Measurements from ENCODE around the gene EMX1. TPM values are rescaled to one million over a fixed set of nuclear protein-coding genes. Genes with fewer than 3 reads are reported as not detected.

The EMX1 gene
- total RNA-seq, 1 experiment from 2014 or later = not detected

GRCh38 chr2:72887740-72888437 lies 29.4 kb upstream of the EMX1 start:
- Histone ChIP-seq H3K36me3 (ENCODE audit: low read depth) (no peaks in the 10 kb centered on the region), H3K4me3 (peak overlapping the region; percentile 85), H3F3A (ENCODE audit: insufficient read depth, low read depth) (peaks cover 6% of the 10 kb centered on the region; the same call in 1 of the 2 replicates), H3K27me3 (ENCODE audit: insufficient read depth, low read depth) (no peaks in the 10 kb centered on the region), H3K79me2 (ENCODE audit: low read depth) (no peaks in the 10 kb centered on the region), H3K27ac (no peak overlapping the region), H3K4me1 (replicated peaks; ENCODE audit: insufficient read depth) (peaks cover 22% of the 10 kb centered on the region), H3K4me2 (peak overlapping the region; percentile 90), H3K9me2 (ENCODE audit: insufficient read depth) (no peaks in the 10 kb centered on the region), H2AFZ (peak overlapping the region; percentile 96), H3K9me3 (ENCODE audit: insufficient read depth, low read depth) (no peaks in the 10 kb centered on the region), H4K20me1 (ENCODE audit: insufficient read depth) (peaks cover 19% of the 10 kb centered on the region; the same call in 1 of the 2 replicates)
- BruUV-seq (replicated peaks) = TSS peak; percentile 33
- TF ChIP-seq CTCF (conservative IDR thresholded peaks at IDR 0.05) (peak; percentile 92), EZH2 (IDR thresholded peaks at IDR 0.05; ENCODE audit: low read depth) (no peak)
- ChIA-PET CTCF (interaction anchor here (1.2 to 1.8 kb wide), 3 partner anchors 10 to 25 kb away, joined by 3 to 10 read pairs (median 6); no protein-coding TSS in a partner anchor), POLR2A (ENCODE audit: unreplicated experiment) (interaction anchor here (0.6 kb wide), 1 partner anchor 112 kb away, joined by 3 read pairs; no protein-coding TSS in a partner anchor)
- intact Hi-C loops (cut with micrococcal nuclease; ENCODE audit: unreplicated experiment) = loop anchor here (1.0 kb wide), 1 partner anchor 117 kb away; no protein-coding TSS in a partner anchor
- peak; percentile 80 to 83 for DNase-seq

GRCh38 chr2:72888438-72889202 lies 28.7 kb upstream of the EMX1 start:
- DNase-seq = no peak
- TF ChIP-seq CTCF (conservative IDR thresholded peaks at IDR 0.05) (no peak), EZH2 (IDR thresholded peaks at IDR 0.05; ENCODE audit: low read depth) (no peak)
- Histone ChIP-seq H2AFZ (no peak overlapping the region), H3K27me3 (ENCODE audit: insufficient read depth, low read depth) (no peaks in the 10 kb centered on the region), H4K20me1 (ENCODE audit: insufficient read depth) (peaks cover 24% of the 10 kb centered on the region; the same call in 1 of the 2 replicates), H3K9me2 (ENCODE audit: insufficient read depth) (no peaks in the 10 kb centered on the region), H3F3A (ENCODE audit: insufficient read depth, low read depth) (peaks cover 12% of the 10 kb centered on the region; the same call in 1 of the 2 replicates), H3K27ac (no peak overlapping the region), H3K4me3 (peak overlapping the region; percentile 85; the same call in 1 of the 2 replicates), H3K36me3 (ENCODE audit: low read depth) (no peaks in the 10 kb centered on the region), H3K79me2 (ENCODE audit: low read depth) (no peaks in the 10 kb centered on the region), H3K4me2 (peak overlapping the region; percentile 90), H3K4me1 (replicated peaks; ENCODE audit: insufficient read depth) (peaks cover 24% of the 10 kb centered on the region), H3K9me3 (ENCODE audit: insufficient read depth, low read depth) (no peaks in the 10 kb centered on the region)
- CTCF ChIA-PET = interaction anchor here (1.2 kb wide), 1 partner anchor 10 kb away, joined by 6 read pairs; no protein-coding TSS in a partner anchor
- POLR2A ChIA-PET (ENCODE audit: unreplicated experiment) = no interaction called here
- intact Hi-C loops (cut with micrococcal nuclease; ENCODE audit: unreplicated experiment) = no loop called here
- no TSS peak for BruUV-seq (replicated peaks)

- TF ChIP-seq EZH2 (IDR thresholded peaks at IDR 0.05; ENCODE audit: low read depth) (no peak), CTCF (conservative IDR thresholded peaks at IDR 0.05) (no peak)
- intact Hi-C loops (cut with micrococcal nuclease; ENCODE audit: unreplicated experiment) = loop anchor here (5.0 kb wide), 1 partner anchor 287 kb away; no protein-coding TSS in a partner anchor
- Histone ChIP-seq H3K27ac (no peak overlapping the region), H3K9me2 (ENCODE audit: insufficient read depth) (no peaks in the 10 kb centered on the region), H3K4me1 (replicated peaks; ENCODE audit: insufficient read depth) (peaks cover 24% of the 10 kb centered on the region), H3K79me2 (ENCODE audit: low read depth) (no peaks in the 10 kb centered on the region), H2AFZ (no peak overlapping the region), H4K20me1 (ENCODE audit: insufficient read depth) (peaks cover 24% of the 10 kb centered on the region; the same call in 1 of the 2 replicates), H3K9me3 (ENCODE audit: insufficient read depth, low read depth) (no peaks in the 10 kb centered on the region), H3K4me2 (no peak overlapping the region), H3F3A (ENCODE audit: insufficient read depth, low read depth) (peaks cover 12% of the 10 kb centered on the region; the same call in 1 of the 2 replicates), H3K27me3 (ENCODE audit: insufficient read depth, low read depth) (no peaks in the 10 kb centered on the region), H3K4me3 (no peak overlapping the region), H3K36me3 (ENCODE audit: low read depth) (no peaks in the 10 kb centered on the region)
- BruUV-seq (replicated peaks) = no TSS peak
- DNase-seq = no peak
- ChIA-PET CTCF (interaction anchor here (0.6 kb wide), 2 partner anchors 9 to 288 kb away, joined by 5 to 10 read pairs; no protein-coding TSS in a partner anchor), POLR2A (ENCODE audit: unreplicated experiment) (no interaction called here)
Observed at GRCh38 chr2:72889991-72890390, 27.3 kb upstream of the EMX1 start.
